Fibroblast of the aortic adventitia (primary cell): Measurements from ENCODE around the gene STARD3. TPM values are rescaled to one million over a fixed set of nuclear protein-coding genes. Genes with fewer than 3 reads are reported as not detected.

Source experiments
- DNase-seq: peaks from one replicate; pipeline ENCODE4 v3.0.0-alpha.2; 2010; ENCODE audit warnings: low read depth
- H3K4me3 ChIP-seq: 2 replicates; pipeline ENCODE4 v1.5.1; 2011; ENCODE audit warnings: low read depth, mild to moderate bottlenecking, control low read depth, low read length, moderate library complexity
- total RNA-seq: library from RNA; depleted of rRNA; stranded (reverse); fragments of >200 nt; gene quantifications from 2 replicates; pipeline ENCODE4 v1.2.3, GENCODE V29; 2012; ENCODE audit warnings: low replicate concordance
- TF ChIP-seq, protein P1 (sequence below): IDR thresholded peaks from 2 replicates; pipeline ENCODE4 v1.5.1; 2011; ENCODE audit warnings: mild to moderate bottlenecking, low read length, control low read depth, inconsistent platforms; ENCODE audit not compliant: insufficient read depth

The STARD3 gene
- total RNA-seq, 1 donor: 20.8 TPM

DNA sequence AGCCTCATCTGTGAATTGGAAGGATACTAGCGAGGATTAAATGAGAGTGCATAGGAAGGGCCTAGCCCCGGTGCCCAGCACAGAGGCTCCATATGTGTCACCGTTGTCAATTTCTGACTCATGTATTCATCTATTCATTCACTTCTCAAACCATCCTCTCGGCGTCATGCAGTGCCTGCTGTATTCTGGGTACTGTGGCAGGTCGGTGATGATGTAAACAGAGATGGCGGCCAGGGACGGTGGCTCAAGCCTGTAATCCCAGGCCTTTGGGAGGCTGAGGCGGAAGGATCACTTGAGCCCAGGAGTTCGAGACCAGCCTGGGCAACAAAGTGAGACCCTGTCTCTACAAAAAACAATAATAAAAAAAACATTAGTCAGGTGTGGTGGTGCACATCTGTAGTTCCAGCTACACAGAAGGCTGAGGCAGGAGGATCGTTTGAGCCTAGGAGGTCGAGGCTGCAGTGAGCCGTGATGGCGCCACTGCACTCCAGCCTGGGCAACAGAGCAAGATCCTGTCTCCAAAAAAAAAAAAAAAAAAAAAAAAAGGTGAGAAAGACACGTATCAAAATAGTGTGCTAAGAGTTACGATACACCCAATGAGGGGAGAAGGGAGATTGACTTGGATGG is 14.5 kb upstream of the STARD3 start:
- no peak for DNase-seq
- TF ChIP-seq, protein P1, sequence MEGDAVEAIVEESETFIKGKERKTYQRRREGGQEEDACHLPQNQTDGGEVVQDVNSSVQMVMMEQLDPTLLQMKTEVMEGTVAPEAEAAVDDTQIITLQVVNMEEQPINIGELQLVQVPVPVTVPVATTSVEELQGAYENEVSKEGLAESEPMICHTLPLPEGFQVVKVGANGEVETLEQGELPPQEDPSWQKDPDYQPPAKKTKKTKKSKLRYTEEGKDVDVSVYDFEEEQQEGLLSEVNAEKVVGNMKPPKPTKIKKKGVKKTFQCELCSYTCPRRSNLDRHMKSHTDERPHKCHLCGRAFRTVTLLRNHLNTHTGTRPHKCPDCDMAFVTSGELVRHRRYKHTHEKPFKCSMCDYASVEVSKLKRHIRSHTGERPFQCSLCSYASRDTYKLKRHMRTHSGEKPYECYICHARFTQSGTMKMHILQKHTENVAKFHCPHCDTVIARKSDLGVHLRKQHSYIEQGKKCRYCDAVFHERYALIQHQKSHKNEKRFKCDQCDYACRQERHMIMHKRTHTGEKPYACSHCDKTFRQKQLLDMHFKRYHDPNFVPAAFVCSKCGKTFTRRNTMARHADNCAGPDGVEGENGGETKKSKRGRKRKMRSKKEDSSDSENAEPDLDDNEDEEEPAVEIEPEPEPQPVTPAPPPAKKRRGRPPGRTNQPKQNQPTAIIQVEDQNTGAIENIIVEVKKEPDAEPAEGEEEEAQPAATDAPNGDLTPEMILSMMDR: no peak
- no peak overlapping the region for H3K4me3 ChIP-seq

DNA sequence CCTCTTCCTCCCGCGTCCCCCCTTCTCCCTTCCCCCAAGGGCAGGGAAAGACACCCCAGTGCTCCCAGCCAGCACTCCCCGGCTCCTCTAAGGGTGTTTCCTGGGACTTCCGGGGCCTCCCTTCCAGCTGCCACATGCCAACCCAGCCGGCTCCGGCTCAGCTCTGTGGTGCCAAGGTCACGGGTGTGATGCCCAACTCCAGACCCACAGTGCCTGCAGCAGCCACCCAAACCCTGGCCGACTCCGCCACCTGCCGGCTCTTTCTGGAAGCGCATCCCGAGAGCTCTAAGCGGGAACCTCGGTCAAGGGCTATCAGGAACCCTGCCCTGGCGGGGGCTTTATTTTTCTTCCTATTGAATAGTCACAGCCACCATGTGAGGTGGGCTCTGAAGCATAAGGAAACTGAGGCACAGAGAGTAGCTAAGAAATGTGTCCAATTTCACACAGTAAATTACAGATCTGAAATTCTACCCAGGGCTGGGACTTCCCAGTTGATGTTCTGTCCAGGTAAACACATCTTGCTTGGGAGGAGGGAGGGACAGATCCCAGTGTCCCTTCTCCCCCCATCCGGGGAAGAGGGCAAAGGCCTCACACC is 13.5 kb upstream of the STARD3 start:
- H3K4me3 ChIP-seq: no peak overlapping the region
- TF ChIP-seq, protein P1: peak; percentile 97
- DNase-seq: peak; percentile 58

DNA sequence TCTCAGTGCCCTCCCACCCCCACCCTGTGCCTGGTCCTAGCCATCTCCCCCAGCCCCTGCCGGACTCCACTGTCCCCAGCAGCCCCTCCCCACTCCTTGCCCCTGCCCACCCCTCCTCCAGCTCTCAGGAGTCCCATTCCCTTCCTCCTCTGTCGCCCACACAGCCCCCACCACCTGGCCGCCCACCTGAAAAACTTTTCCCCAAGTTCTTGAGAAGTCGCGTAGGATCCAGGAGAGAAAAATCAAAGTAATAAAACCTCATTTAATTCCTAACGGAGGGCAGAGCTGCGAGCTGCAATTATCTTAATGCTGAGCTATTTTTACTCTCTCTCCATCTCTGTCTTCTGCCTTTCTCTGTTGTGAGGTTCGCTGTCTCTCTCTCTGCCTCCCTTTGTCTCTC is 12.6 kb upstream of the STARD3 start:
- TF ChIP-seq, protein P1: no peak
- no peak for DNase-seq
- H3K4me3 ChIP-seq: no peak overlapping the region

DNA sequence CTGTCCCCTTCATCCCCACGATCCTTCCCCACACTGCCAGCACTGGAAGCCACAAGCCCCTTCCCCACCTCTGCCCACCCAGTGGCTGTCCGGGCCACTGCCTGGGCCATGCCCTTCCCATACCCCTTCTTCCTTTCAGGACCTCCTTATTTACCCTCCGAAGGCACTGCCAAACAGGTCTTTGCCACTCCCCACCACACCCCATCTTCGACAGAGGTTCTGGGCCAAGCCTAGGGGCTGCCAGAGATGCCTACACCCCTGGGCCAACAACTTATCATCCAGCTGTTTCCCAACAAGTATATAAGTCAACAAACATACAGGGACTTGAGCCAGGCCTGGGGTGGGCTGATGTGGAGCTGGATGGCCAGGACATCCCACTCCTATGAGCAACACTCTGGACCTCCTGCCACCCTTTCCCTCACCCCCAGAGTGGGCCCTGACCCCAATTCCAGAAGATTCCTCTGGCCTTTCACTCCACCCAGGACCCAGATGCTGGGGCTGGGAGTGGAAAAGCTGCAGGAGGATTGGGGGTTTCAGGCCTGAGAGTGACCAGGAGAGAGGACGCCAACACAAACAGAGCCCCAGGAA is 11.7 kb upstream of the STARD3 start:
- DNase-seq: peak; percentile 65
- no peak overlapping the region for H3K4me3 ChIP-seq
- TF ChIP-seq, protein P1: no peak

DNA sequence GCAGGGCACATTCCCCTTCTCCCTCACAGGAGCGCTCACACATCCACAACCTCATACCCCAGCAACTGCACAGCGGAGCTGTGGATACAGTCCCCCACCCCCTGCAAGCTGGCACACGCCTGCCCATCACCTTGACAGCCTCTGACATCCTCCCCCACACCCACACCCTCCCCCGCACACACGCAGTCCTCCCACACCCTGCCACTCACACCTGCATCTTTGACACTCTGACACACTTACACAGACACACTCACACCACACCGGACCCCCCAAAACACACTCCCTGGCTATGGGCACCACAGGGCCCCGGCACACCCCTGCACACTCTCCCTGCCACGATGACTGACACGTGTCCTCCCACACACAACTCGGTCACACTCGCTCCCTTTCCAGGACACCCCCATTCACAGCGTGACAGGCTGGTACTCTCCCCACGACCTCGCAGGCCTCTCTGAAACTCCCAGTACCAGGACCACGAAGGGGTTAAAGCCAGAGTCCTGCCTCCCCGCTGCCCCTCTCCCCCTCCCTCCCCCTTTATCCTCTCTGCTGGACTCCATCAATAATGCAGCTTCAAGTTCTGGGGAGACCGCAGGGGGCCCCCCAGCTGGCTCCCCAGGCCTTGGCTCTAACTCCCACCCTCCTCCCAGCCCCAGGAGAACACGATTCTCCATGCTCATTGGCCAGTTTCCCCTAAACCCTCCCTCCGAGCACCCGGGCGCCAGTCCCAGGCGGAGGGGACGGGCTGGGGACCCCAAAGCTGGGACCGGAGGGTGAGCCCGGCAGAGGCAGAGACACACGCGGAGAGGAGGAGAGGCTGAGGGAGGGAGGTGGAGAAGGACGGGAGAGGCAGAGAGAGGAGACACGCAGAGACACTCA is 10.5 kb upstream of the STARD3 start, which contains the start of gene PPP1R1B:
PPP1R1B (plus strand) TSS at position 782 of the 876 bp plus-strand sequence. CDS start 441 bp downstream, outside the sequence.
- DNase-seq: no peak
- peak within 1 kb of the TSS; percentile 49 for H3K4me3 ChIP-seq
- TF ChIP-seq, protein P1: no peak

DNA sequence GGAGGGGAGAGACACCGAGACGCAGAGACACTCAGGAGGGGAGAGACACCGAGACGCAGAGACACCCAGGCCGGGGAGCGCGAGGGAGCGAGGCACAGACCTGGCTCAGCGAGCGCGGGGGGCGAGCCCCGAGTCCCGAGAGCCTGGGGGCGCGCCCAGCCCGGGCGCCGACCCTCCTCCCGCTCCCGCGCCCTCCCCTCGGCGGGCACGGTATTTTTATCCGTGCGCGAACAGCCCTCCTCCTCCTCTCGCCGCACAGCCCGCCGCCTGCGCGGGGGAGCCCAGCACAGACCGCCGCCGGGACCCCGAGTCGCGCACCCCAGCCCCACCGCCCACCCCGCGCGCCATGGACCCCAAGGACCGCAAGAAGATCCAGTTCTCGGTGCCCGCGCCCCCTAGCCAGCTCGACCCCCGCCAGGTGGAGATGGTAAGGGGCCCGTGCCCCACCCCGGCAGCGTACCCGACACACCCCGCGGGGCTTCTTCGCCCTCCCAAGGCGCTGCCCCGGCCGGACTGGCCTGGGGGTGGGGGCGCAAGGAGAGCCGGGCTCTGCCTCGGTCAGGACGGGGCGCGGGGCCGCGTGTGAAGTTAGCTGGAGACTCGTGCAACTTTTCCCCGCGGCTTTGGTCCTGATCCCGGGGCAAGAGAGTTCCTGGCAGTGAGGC is 9.8 kb upstream of the STARD3 start:
- peak overlapping the region; percentile 49 for H3K4me3 ChIP-seq
- no peak for DNase-seq
- TF ChIP-seq, protein P1: no peak
